OCI-LY7 (cell line): Measurements from ENCODE around the gene ABHD17A.

Experiments used
- EZH2phosphoT487 ChIP-seq: fragments of 200-600 bp; sonication (generic); IDR thresholded peaks from 2 replicates; pipeline ENCODE4 v1.6.1; 2018; ENCODE audit warnings: low read depth, borderline replicate concordance, mild to moderate bottlenecking, mixed run types, antibody characterized with exemption, low read length, moderate library complexity, mixed read lengths
- TF ChIP-seq, protein P1 (sequence below): fragments of 200-600 bp; sonication (generic); conservative IDR thresholded peaks from 2 replicates; pipeline ENCODE4 v1.5.1; 2014; ENCODE audit warnings: mild to moderate bottlenecking, antibody characterized with exemption, low read length, moderate library complexity, mixed read lengths

DNA sequence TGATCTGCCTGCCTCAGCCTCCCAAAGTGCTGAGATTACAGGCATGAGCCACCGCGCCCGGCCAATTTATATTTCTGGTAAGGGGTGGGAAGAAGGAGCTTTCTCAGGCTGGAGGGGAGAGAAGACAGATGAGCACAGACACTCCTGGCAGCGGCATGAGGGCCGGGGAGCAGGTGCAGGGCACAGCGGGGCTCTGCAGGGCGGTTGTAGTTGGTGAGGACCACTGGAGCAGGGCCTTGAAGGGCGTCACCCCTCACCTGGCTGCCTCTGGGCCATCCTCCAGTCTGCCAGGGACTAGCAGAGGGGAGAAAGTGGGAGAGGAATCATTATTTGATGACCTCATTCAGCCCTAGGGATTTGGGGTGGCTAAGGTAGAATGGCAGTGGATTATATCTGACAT is 47.1 kb upstream of the ABHD17A start:
- TF ChIP-seq, protein P1, sequence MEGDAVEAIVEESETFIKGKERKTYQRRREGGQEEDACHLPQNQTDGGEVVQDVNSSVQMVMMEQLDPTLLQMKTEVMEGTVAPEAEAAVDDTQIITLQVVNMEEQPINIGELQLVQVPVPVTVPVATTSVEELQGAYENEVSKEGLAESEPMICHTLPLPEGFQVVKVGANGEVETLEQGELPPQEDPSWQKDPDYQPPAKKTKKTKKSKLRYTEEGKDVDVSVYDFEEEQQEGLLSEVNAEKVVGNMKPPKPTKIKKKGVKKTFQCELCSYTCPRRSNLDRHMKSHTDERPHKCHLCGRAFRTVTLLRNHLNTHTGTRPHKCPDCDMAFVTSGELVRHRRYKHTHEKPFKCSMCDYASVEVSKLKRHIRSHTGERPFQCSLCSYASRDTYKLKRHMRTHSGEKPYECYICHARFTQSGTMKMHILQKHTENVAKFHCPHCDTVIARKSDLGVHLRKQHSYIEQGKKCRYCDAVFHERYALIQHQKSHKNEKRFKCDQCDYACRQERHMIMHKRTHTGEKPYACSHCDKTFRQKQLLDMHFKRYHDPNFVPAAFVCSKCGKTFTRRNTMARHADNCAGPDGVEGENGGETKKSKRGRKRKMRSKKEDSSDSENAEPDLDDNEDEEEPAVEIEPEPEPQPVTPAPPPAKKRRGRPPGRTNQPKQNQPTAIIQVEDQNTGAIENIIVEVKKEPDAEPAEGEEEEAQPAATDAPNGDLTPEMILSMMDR = no peak
- no peak for TF ChIP-seq EZH2phosphoT487
